A673 (cell line): ENCODE results near the gene SAP130.

ENCODE experiments used
- CTCF ChIP-seq: fragments of 300-800, 200-600 bp; sonication (generic); conservative IDR thresholded peaks from 2 replicates; pipeline ENCODE4 v1.5.1; 2017; ENCODE audit warnings: low read depth, mild to moderate bottlenecking, antibody characterized with exemption, low read length, moderate library complexity, mixed read lengths
- EZH2 ChIP-seq: fragments of 200-600 bp; sonication (generic); IDR thresholded peaks from 2 replicates; pipeline ENCODE4 v1.6.1; 2017; ENCODE audit warnings: borderline replicate concordance, low read depth, mild to moderate bottlenecking, mixed read lengths, antibody characterized with exemption, low read length; ENCODE audit not compliant: poor library complexity, severe bottlenecking

GRCh38 chr2:127911737-127912136 lies 116.1 kb downstream of the SAP130 start:
- TF ChIP-seq CTCF = no peak
- no peak for TF ChIP-seq EZH2
